ENCODE results near the gene HOXB2.

Gene HOXB2

GRCh38 chr17:48589831-48590606 is 45.1 kb upstream of the HOXB2 start, which contains the start of gene HOXB3:
HOXB3 (minus strand) TSS chr17:48590241; CDS start chr17:48552474, 37,767 bp downstream.
- H3K36me3 ChIP-seq (replicated peaks; ENCODE audit: low read depth, low read length): no peaks in the 10 kb centered on the region
- no peaks in the 10 kb centered on the region for H3K79me2 ChIP-seq (ENCODE audit: low read length)
- no peaks in the 10 kb centered on the region for H3K9me3 ChIP-seq (ENCODE audit: insufficient read depth, low read length)
- no peaks in the 10 kb centered on the region for H4K20me1 ChIP-seq (ENCODE audit: insufficient read depth, low read length)
- peak within 1 kb of the TSS; percentile 41 for H3K9ac ChIP-seq (ENCODE audit: low read length)
- peak within 1 kb of the TSS; percentile 82; the same call in 1 of the 2 replicates for H2AFZ ChIP-seq (ENCODE audit: low read depth, low read length)
- H3K27ac ChIP-seq (ENCODE audit: low read length): no peak within 1 kb of the TSS
- H3K27me3 ChIP-seq (ENCODE audit: low read depth, low read length): peaks cover 49% of the 10 kb centered on the region
- peak within 1 kb of the TSS; percentile 76 for H3K4me2 ChIP-seq (ENCODE audit: low read length)
- TF ChIP-seq CTCF (IDR thresholded peaks at IDR 0.05; ENCODE audit: low read depth, low read length) (no peak), EZH2phosphoT487 (IDR thresholded peaks at IDR 0.05; ENCODE audit: low read depth) (no peak)
- H3K4me1 ChIP-seq (ENCODE audit: low read length): peaks cover 32% of the 10 kb centered on the region
- peak within 1 kb of the TSS; percentile 68 for H3K4me3 ChIP-seq (ENCODE audit: low read length)

- Histone ChIP-seq H3K4me1 (ENCODE audit: low read length) (peaks cover 36% of the 10 kb centered on the region), H3K36me3 (replicated peaks; ENCODE audit: low read depth, low read length) (no peaks in the 10 kb centered on the region), H4K20me1 (ENCODE audit: insufficient read depth, low read length) (no peaks in the 10 kb centered on the region), H2AFZ (ENCODE audit: low read depth, low read length) (peak overlapping the region; percentile 82; the same call in 1 of the 2 replicates), H3K27ac (ENCODE audit: low read length) (no peak overlapping the region), H3K9ac (ENCODE audit: low read length) (peak overlapping the region; percentile 41), H3K4me3 (ENCODE audit: low read length) (peak overlapping the region; percentile 68), H3K27me3 (ENCODE audit: low read depth, low read length) (peaks cover 49% of the 10 kb centered on the region), H3K4me2 (ENCODE audit: low read length) (peak overlapping the region; percentile 76), H3K79me2 (ENCODE audit: low read length) (no peaks in the 10 kb centered on the region), H3K9me3 (ENCODE audit: insufficient read depth, low read length) (no peaks in the 10 kb centered on the region)
- TF ChIP-seq CTCF (IDR thresholded peaks at IDR 0.05; ENCODE audit: low read depth, low read length) (no peak), EZH2phosphoT487 (IDR thresholded peaks at IDR 0.05; ENCODE audit: low read depth) (no peak)
Measured at GRCh38 chr17:48589060-48589830, 44.3 kb upstream of the HOXB2 start.

GRCh38 chr17:48588528-48588927 is 43.6 kb upstream of the HOXB2 start:
- H3K4me1 ChIP-seq (ENCODE audit: low read length): peaks cover 40% of the 10 kb centered on the region
- H3K9ac ChIP-seq (ENCODE audit: low read length): no peak overlapping the region
- no peak overlapping the region for H3K27ac ChIP-seq (ENCODE audit: low read length)
- H3K4me3 ChIP-seq (ENCODE audit: low read length): no peak overlapping the region
- peaks cover 49% of the 10 kb centered on the region for H3K27me3 ChIP-seq (ENCODE audit: low read depth, low read length)
- TF ChIP-seq EZH2phosphoT487 (IDR thresholded peaks at IDR 0.05; ENCODE audit: low read depth): no peak
- no peak for TF ChIP-seq CTCF (IDR thresholded peaks at IDR 0.05; ENCODE audit: low read depth, low read length)
- no peaks in the 10 kb centered on the region for H3K36me3 ChIP-seq (replicated peaks; ENCODE audit: low read depth, low read length)
- H3K79me2 ChIP-seq (ENCODE audit: low read length): no peaks in the 10 kb centered on the region
- H3K9me3 ChIP-seq (ENCODE audit: insufficient read depth, low read length): no peaks in the 10 kb centered on the region
- H3K4me2 ChIP-seq (ENCODE audit: low read length): no peak overlapping the region
- no peaks in the 10 kb centered on the region for H4K20me1 ChIP-seq (ENCODE audit: insufficient read depth, low read length)
- H2AFZ ChIP-seq (ENCODE audit: low read depth, low read length): no peak overlapping the region

GRCh38 chr17:48588074-48588415 is 43.1 kb upstream of the HOXB2 start:
- Histone ChIP-seq H3K9ac (ENCODE audit: low read length) (no peak overlapping the region), H3K79me2 (ENCODE audit: low read length) (no peaks in the 10 kb centered on the region), H3K27me3 (ENCODE audit: low read depth, low read length) (peaks cover 46% of the 10 kb centered on the region), H2AFZ (ENCODE audit: low read depth, low read length) (no peak overlapping the region), H3K36me3 (replicated peaks; ENCODE audit: low read depth, low read length) (no peaks in the 10 kb centered on the region), H3K4me3 (ENCODE audit: low read length) (no peak overlapping the region), H4K20me1 (ENCODE audit: insufficient read depth, low read length) (no peaks in the 10 kb centered on the region), H3K9me3 (ENCODE audit: insufficient read depth, low read length) (no peaks in the 10 kb centered on the region), H3K27ac (ENCODE audit: low read length) (no peak overlapping the region), H3K4me1 (ENCODE audit: low read length) (peaks cover 43% of the 10 kb centered on the region), H3K4me2 (ENCODE audit: low read length) (no peak overlapping the region)
- TF ChIP-seq EZH2phosphoT487 (IDR thresholded peaks at IDR 0.05; ENCODE audit: low read depth) (no peak), CTCF (IDR thresholded peaks at IDR 0.05; ENCODE audit: low read depth, low read length) (no peak)

Measured in OCI-LY3 (cell line).